Medulla oblongata (tissue), 1 donor: ENCODE data around the gene BIN1.
A peak's percentile ranks its signal among the peaks of the same experiment; 100 is the strongest.

Source experiments
- DNase-seq: peaks from one replicate; pipeline ENCODE4 v3.0.0-alpha.2; 2015; ENCODE audit errors: extremely low spot score

BIN1 gene

DNA sequence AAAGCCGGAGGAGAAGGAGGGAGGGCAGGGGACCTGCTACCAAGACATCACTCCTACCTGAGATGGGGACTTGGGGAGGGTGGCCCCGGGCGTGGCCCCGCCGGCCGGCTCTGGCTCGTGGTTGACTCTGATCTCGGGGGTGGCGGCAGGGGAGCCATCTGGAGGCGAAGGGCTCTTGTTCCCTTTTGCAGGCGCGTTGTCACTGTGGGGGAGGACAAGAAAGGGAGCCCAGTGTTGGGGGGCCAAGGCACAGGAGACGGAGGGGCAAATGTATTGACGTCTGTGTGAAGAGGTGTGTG lies 48.1 kb downstream of the BIN1 start:
- no peak for DNase-seq

DNA sequence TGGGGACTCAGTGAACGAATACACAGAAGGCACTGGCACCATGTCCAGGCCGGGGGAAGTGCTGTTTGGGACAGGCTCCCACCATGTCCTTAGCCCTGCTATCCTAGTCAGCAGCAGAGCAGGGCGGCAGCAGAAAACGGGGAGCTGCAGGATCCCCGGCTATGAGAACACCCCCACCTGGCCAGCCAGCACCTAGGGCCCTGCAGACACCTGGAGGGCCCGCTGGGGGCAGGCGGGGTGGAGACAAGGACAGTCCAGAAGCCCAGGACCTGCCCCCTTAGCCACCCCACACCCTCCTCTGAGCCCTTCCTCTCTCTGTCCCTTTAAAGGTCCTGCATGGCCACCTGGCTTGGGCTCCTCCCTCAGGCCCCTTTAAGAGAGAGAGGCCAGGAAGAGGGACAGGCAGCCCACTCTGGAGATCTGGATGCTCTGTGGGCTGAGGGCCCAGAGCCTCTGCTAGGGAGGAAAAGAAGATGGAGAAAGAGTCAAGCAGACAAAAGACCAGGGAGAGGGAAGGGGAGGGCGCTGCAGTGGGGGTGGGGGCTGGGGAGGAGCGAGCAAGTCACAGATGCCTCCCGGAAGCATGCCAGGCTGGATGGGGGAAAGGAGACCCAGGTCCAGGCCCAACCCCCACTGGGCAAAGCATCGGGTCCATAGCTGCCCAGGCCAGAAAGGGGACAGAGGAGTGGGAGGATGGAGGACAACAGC lies 48.6 kb downstream of the BIN1 start:
- no peak for DNase-seq

DNA sequence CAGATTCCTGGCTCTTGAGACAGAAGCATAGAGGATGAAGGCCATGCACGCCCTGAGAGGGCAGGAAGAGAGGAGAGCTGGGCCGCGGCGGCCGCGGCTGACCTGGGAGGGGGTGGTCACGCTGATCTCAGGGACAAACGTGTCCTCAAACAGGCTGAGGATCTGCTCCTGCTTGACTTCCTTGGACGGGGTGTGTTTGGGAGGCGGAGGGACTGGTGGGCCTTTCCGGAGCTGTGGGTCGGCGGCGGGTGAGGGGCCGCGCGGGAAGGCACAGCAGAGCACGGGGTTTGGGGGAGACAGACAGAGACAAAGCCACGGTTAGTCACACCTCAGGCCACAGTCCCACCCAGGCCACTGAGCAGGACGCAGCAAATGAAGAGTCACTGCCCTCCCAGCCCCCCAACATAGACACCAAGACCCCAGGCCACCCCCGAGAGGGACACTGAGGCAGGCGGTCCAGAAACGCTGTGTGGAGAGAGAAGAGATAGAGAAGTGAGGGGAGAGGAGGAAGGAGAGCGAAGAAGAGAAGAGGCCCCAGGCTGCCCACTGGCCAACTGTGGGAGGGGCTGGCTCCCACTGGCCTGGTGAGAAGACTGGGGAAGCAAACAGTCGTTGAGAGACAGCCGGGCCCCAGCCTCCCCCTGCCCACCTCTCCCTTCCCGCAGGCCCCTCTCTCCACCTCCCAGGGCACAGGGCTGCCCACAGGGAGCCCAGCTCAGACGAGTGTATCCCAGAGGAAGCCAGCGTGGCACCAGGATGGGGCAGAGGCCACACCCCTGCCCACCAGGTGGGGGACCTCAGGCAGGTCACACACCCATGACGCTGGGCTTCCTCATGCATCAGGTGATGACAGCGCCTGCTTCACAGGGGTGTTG lies 49.3 kb downstream of the BIN1 start:
- no peak for DNase-seq

DNA sequence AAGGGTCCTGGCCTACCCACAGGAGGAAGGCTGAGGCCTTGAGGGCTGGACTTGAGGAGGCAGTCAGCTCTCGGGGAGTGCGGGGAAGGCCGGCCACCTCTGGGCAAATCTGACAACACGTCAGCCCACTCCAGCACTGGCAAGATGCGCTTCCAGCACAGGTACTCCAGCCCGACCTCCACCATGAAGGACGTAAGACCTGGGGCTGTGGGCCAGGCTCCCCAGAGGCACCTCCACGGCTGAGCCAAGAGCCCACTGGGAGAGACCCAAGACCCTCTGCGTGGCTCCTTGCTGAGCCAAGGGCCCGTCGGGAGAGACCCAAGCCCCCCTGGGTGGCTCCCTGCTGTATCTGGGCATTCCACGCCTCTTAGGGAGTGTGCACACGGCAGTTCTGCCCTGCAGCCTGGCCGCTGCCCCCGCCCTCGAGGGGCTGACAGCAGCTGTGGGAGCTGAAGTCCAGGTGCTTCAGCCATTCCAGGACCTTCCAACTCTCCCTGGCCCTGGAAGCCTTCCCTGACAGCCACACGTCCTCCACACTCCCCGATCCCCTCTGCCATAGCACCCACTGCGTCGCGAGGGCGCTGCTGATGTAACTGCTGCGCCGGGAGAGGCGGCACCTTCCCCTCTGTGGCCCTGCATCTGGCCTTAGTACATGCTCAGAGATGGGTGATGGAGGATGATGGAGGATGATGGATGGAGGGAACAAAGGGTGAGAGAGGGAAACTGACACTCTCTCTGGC lies 50.2 kb downstream of the BIN1 start:
- no peak for DNase-seq

DNA sequence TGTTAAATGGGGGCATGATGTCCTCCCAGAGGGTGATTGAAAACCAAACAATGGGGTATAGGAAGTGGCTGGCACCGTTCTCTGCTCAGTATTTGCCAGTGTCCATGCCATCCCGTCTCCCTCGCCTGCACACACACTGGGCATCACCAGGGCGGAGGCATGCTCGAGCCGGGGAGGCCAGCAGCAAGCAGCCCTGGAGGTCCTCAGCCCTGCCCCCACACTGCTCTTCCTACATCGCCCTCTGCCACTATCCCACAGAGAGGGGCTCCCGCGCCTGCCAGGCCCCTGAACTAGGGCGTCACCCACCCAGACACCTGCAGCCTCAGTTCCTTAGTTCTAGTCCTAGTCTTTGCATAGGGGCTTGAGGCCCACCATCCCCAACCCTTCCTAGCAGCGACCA lies 50.9 kb downstream of the BIN1 start:
- DNase-seq, result no peak

DNA sequence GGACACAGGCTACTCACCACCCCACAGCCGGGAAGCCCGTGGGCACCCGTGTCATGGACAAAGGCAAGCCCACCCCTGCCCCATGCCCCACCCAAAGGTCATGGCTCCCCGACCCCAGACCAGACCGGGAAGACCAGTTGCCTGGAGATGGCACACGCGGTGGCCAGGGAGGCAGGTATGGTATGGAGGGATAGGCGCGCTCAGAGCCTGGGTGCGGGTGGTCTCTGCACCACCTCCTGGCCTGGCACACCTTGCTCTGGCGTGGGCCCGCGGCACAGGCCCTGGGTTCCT lies 51.2 kb downstream of the BIN1 start:
- no peak for DNase-seq

DNA sequence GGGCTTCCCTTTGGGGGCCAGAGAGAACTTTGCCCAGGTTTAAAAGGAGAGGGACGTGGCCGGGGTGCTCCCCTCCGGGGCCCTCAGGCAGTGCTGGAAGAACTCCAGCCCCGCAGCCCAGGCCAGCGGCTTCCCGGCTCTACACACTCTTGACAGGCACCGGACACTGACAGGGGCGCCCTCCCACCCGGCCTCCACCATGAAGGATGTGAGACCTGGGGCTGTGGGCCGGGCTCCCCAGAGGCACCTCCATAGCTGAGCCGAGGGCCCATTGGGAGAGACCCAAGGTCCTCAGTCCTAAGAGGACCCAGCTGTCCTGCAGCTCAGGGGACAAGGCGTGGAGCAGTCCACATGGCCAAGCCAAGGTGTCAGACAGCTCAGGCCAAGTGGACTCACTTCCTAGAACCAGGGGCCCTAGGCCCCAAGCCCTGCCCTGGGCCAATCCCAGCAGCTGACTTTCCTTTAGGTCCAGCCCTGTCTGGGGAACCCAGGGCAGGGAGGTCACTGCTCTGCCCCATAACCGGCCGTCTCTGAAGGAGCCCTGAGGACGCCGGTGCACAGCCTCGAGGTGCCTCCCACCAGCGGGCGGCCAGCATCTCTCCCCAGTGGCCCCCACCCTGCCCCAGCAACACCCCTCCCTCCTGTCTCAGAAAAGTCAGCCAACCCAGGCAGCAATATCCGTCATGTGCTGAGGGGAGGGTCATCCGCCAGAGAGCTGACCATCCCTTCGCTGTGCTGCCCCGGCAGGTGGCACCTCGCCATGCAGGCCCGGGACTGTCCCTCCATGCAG lies 51.8 kb downstream of the BIN1 start:
- no peak for DNase-seq

DNA sequence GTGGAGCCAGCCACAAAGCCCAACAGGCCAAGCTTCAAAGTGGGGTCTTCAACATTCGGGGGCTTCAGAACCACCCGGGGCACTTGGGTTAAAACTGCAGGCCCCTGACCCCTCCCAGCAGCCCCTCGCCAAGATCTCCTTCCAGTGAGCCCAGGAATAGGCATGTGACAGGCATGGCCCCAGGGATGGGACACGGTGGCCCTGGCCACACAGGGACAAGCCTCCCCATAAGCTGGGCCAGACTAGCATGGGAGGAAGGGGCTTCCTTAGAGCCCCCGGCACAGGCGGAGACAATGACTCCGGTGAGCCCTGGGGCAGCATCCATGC lies 52.4 kb downstream of the BIN1 start:
- DNase-seq, result no peak

DNA sequence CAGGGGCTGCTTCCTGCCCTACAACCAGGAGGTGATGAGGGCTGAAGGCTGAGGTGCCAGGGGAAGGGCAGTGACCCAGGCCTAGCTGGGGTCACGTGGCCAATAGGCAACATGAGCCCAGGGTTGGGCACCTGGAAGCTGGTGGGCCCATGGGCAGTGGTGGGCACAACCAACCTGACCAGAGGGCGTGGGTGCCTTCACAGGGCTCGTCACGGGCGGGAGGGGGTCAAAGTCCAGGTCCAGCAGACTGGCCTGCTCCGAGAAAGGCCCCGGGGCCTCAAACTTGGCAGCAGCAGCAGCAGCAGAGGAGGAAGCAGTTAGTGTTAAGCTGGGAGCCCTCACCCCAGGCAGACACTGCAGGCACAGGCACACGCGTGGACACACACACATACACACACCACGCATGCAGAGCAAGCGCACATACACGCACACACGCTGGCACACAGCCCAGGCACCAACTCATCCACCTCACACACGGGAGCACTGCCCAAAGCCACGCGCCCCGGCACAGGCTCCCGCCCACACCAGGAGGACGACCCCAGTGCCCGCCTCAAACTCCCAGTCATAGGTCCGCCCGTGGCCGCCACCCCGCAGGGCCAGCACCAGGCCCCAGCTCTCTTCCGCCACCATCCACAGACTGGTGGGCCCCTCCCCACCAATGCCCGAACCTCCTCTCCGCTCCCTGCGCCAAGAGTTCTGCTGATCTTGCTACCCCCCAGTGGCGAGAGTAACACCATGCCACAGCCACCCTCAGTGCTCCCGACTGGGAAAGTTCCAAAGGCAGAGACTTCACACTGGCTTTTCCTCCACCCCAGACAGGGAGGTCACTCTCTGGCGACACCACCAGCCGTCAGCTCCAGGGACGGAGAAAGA lies 53.0 kb downstream of the BIN1 start:
- no peak for DNase-seq

DNA sequence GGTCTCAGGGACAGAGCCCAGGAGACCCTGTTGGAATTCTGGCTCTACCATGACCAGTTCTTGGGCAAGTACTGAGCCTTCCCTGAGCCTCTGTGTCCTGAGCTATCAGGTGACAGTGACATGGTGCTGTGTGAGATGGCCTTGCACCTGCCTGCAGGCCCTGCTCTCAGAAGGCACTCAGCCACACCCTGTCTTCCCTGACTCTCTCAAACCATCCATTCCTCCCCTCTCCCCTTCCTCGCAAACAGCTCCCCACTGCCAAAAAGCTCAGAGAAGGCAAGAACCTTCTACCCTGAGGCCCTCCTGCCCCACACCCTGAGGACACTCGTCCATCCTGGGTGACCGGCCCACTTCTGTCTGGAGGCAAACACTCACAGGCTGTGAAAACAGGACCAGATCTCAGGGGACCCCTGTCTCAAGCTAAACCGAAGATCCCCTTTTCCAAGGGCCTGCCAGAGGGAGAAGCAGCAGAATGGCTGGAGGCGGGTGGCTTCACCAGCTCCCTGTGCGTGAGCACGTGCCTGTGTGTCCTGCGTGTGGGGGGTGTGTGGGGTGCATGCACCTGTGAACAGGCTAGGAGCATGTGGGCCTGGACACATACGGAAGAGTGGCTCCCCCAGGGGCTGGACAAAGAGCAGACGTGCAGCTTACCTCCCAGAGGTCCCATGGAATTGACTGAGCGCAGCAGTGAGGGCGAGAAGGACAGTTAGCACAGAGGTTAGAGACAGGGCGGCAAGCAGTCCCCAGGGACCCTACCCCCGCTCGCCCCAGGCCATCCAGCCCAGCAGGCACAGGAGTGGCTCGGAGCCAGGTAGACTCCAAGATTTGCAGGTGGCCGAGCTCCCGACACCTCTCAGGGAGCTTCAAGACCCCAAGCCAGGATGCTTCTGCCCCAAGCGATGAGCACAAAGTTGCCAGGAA lies 53.9 kb downstream of the BIN1 start:
- DNase-seq, result no peak

DNA sequence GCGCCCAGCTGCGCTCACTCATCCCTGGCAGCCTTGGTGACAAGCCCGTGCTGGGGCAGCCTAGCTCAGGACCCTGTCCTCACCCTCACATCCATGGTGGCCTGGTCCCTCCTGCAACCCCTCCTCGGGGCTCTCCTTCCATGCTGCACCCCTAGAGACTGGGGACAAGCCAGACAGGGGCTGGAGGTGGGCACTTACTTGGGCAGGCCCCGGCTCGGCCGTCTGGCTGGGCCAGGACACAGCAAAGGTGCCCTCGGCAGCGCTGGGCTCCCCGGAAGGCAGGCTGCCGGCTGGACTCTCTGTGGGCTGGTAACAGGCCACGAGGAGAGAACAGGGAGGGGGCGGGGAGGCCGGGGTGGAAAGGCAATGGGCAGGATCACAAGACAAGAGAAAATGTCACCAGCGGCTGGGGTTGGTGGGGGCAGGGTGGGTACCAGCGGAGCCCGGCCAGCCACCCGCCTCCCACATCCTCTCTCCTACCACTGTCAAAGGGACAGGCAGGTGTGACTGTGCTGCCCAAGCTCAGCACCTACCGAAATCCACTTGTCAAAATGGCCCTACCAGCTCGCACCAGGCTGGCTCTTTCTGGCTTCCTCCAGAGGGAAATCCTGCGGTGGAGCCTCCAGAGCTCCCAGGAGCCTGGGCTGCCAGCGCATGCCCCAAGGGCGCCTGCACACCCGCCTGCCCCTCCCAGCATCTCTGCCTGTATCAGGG lies 54.7 kb downstream of the BIN1 start:
- peak; percentile 69 for DNase-seq

DNA sequence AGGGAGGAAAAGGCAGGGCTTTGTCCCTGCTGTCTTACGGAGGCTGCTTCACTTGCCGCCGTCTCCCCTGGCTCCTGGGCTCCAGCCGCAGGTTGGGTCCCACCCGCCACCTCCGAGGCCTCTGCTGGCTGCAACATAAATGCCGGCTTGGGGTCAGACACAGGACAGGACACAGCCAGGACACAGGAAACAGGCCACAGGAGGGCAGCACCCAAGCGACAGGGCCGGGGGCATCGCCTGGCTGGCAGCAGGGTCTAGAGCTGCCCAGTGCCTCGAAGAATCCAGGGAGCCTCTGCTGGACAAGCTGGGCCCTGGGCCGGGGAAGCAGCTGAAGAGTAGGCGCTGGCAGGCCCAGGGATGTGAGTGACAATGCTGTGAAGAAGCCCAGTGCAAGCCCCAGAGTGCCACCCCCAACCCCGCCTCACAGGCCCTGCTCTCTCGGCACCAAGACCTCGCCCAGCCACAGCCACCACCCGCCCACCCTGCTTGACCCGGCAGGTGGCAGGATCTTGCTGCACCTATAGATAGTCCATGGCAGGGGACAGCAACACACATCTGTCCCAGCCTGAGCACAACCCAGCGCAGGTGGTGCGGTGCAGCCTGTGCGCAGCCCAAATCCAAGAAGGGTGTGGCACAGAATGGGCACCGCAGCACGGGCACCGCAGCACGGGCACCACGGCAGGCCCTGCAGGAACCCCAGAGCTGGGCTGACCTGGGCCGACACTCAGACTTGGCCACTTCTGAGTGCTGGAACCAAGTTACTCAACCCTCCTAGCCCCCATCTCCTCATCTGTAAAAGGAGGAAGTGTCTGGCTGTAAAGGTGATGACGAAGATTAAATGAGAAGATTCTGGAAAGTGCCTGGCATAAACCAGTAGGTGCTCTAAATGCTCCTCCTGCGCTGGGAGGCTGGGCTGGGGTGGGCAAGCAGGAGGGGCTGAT lies 55.6 kb downstream of the BIN1 start:
- no peak for DNase-seq

DNA sequence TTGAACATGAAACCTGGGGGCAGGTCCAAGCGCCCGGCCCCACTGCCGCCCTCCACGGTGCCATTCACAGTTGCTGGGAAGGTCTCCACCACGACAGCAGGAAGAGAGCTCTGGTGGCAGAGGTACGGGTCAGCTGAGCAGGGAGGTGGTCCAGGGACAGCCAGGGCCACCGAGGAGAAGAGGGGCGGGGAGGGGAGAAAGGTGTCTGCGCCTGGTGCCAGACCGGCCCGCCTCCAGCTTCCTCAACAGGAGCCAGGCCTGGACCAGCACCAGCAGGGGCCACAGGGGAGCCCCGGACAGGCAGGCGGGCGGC lies 56.2 kb downstream of the BIN1 start:
- no peak for DNase-seq

DNA sequence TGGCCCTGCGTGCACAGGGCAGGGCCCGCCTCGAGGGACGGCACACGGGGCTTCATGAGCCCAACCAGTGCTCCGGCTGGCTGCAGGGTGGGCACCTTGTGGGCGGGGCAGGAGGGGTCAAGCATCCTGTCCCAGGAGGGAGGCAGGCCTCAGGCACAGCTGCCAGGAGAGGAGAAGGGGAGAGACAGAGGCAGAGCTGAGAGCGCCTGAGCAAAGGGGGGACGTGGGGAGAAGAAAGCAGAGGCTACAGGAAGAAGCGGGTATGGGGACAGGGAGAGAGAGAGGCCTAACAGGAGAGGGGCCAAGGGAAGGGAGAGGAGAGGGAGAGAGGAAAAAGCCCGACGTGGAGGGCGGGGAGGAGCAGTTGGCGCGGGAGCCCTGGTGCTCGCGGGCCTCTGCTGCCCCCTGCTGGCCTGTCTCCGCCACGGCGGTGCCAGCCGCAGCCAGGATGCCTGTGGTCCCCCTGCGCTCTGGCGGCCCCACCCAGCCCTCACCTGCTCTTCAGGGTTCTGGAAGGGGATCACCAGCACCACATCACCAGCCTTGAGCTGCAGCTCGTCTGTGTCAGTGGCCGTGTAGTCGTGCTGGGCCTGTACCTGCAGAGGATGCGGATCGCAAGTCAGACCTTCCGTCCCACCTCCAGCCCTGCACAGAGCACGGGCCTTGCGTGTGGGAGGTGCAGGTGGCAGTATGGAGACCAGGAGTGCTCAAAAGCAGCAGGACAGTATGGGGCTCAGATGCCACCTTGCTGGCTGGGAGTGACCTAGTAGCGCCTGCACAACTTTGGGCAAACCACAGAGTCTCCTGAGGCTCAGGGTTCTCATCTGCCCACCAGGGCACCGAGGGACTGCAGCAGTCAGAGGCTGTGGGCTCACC lies 56.8 kb downstream of the BIN1 start:
- DNase-seq, result peak; percentile 65

DNA sequence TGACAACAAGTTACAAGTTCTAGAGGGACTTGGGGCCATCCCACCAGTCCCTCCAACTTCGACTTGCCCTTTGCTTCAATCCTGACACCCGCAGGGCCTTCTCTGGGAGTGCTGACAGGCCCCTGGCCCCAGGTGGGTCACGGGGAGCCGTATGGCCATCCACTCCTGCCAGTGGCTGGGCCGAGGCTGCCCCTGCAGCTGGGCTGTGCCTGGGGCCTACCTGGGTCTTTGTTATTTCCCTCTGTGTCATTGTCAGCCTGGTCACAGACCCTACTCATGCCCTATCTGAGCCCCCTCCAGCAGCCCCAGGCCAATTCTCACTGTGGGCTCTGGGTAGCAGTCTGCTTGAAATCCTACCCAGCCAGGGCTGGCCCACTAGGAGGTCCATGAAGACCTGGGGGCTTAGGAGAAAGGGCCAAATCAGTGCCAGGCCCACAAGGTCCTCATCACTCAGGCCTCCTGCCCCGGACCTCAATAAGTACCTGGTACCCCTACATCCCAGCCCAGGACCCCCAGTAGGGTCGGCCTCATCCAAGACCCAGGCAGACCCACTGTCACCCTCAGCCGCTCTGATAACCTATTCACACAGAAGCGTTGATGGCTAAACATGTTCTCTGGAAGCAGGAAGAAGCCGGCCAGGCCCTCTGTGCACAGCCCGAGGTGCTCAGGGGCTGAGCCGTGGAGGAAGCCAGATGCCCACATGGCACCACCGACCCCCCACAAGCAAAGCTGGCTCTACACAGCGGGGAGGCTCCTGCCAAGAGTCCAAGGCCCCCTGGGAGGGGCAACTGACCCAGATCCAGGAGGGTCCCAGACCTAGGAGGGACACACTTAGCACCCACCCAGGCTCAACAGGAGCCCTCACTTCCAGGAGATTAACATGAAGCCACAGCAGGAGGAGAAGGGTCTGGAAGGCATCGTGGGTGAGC lies 57.7 kb downstream of the BIN1 start:
- DNase-seq, result no peak

DNA sequence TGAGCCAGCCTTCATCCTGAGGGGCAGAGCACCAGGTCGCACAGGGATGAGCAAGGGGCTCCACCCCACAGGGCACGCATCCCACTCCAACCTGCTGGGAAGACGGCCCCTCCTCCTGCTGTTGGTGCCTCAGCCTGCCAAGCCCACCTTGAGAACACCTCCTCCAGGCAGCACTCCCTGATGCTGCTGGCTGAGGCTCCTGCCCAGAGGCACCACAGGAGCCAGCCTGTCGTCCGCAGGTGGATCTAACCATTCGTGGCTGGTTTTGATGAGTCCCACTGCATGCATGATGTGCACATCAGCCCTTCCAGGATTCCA lies 58.4 kb downstream of the BIN1 start:
- DNase-seq, result no peak
